K562 (cell line): ENCODE results near the gene SH3BGR. TPM values are rescaled to one million over a fixed set of nuclear protein-coding genes. Genes with fewer than 3 reads are reported as not detected.

ENCODE experiments used
- CXXC5 ChIP-seq: fragments of 250-450 bp; sonication (Bioruptor Pico); IDR thresholded peaks from 2 replicates; pipeline ENCODE4 v1.8.0; 2022; ENCODE audit warnings: inconsistent platforms, mild to moderate bottlenecking, moderate library complexity
- EZH2 ChIP-seq: IDR thresholded peaks from 2 replicates; pipeline ENCODE4 v1.6.1; 2012; ENCODE audit warnings: low read depth, mild to moderate bottlenecking, inconsistent platforms, low read length, borderline replicate concordance
- FOXP1 ChIP-seq: sonication (generic); formaldehyde crosslinking; IDR thresholded peaks from 2 replicates; pipeline ENCODE4 v1.8.0; 2022; ENCODE audit warnings: mild to moderate bottlenecking, missing genetic modification reagents
- HIVEP1 ChIP-seq: fragments of 250-450 bp; sonication (Bioruptor Pico); IDR thresholded peaks from 2 replicates; pipeline ENCODE4 v1.4.0; 2020; ENCODE audit warnings: mild to moderate bottlenecking
- HSF4 ChIP-seq: fragments of 250-450 bp; sonication (Bioruptor Pico); IDR thresholded peaks from 2 replicates; pipeline ENCODE4 v2.1.2; 2022; ENCODE audit warnings: mild to moderate bottlenecking, moderate library complexity, borderline replicate concordance
- LARP7 ChIP-seq: fragments of 450-650 bp; IDR thresholded peaks from 2 replicates; pipeline ENCODE4 v1.6.1; 2016
- NFXL1 ChIP-seq: fragments of 450-650 bp; formaldehyde crosslinking; IDR thresholded peaks from 2 replicates; pipeline ENCODE4 v1.4.0; 2021; ENCODE audit warnings: mild to moderate bottlenecking
- SREBF2 ChIP-seq: sonication (generic); formaldehyde crosslinking; IDR thresholded peaks from 2 replicates; pipeline ENCODE4 v1.4.0; 2020; ENCODE audit warnings: mild to moderate bottlenecking, missing genetic modification reagents
- TSC22D4 ChIP-seq: fragments of 450-650 bp; IDR thresholded peaks from 2 replicates; pipeline ENCODE4 v1.6.1; 2016; ENCODE audit warnings: missing genetic modification characterization, missing biosample characterization, control low read depth
- polyA plus RNA-seq, 8 experiments: library from polyadenylated mRNA; depleted of rRNA in 4 of 8; stranded (reverse) in 5 of 8; unstranded in 3 of 8; fragments of >200 nt; fragmentation: Nextera tagmentation in 2 of 8; fragmentation: Illumina TruSeq in 1 of 8; extraction: Ambion mirVana in 2 of 8; extraction: Trizol in 1 of 8; gene quantifications; 2 replicates each; pipeline versions ENCODE4 v1.2.1 to v1.2.3, GENCODE V29; 2011 to 2014; ENCODE audit warnings: inconsistent platforms in 1 of 8, missing spikeins in 1 of 8
- total RNA-seq, 7 experiments: library from RNA; depleted of rRNA in 6 of 7; stranded (reverse); fragments of >200 nt in 6 of 7; fragmentation: Illumina TruSeq in 2 of 7; extraction: Trizol in 2 of 7; gene quantifications; 2 replicates each; pipeline versions ENCODE4 v1.2.1 to v1.2.3, GENCODE V29; 2011 to 2021; ENCODE audit warnings: low replicate concordance in 1 of 7
- TF ChIP-seq, protein P1 (sequence below): fragments of 200-800 bp; sonication (Bioruptor generic); IDR thresholded peaks from 2 replicates; pipeline ENCODE4 v1.6.1; 2017; ENCODE audit warnings: missing genetic modification characterization, missing compliant biosample characterization
- TF ChIP-seq, protein P2 (sequence below): fragments of 450-650 bp; formaldehyde crosslinking; IDR thresholded peaks from 2 replicates; pipeline ENCODE4 v1.4.0; 2022; ENCODE audit warnings: missing genetic modification characterization
- TF ChIP-seq, protein P3 (sequence below): fragments of 250-450 bp; sonication (Bioruptor Pico); IDR thresholded peaks from 2 replicates; pipeline ENCODE4 v1.4.0; 2020; ENCODE audit warnings: mild to moderate bottlenecking, moderate library complexity, borderline replicate concordance

Gene SH3BGR
- total and polyA plus RNA-seq, 9 of the 15 experiments (the other 6 are each of a cell fraction or from before 2014, with no cell fraction given): 6.6 to 42.9 (median 25.6) TPM

DNA sequence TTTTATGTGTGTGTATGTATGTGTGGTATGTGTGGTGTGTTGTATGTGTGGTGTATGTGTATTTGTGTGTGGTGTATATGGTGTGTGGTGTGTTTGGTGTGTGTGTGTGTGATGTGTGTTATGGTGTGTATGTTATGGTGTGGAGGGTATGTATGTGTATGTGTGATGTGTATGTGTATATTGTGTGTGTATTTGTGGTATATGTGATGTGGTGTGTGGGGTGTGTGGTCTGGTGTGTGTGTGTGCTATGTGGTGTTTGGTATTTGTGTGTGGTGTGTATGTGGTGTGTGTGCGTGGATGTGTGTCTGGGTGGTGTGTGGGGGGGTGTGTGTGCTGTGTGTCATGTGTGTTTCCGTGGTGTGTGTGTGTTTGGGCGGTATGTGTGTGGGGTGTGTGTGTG, 59.3 kb downstream of the SH3BGR start (continued):
- TF ChIP-seq LARP7 (peak; percentile 70; the same call in 1 of the 2 replicates), CXXC5 (CRISPR knock-in tag) (no peak), SREBF2 (no peak), HSF4 (CRISPR knock-in tag) (no peak), HIVEP1 (CRISPR knock-in tag) (no peak), NFXL1 (CRISPR knock-in tag) (no peak), FOXP1 (no peak), EZH2 (no peak), TSC22D4 (tag) (peak; percentile 95; the same call in 1 of the 2 replicates)
- TF ChIP-seq, protein P1, sequence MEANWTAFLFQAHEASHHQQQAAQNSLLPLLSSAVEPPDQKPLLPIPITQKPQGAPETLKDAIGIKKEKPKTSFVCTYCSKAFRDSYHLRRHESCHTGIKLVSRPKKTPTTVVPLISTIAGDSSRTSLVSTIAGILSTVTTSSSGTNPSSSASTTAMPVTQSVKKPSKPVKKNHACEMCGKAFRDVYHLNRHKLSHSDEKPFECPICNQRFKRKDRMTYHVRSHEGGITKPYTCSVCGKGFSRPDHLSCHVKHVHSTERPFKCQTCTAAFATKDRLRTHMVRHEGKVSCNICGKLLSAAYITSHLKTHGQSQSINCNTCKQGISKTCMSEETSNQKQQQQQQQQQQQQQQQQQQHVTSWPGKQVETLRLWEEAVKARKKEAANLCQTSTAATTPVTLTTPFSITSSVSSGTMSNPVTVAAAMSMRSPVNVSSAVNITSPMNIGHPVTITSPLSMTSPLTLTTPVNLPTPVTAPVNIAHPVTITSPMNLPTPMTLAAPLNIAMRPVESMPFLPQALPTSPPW (CRISPR knock-in tag): no peak
- TF ChIP-seq, protein P2, sequence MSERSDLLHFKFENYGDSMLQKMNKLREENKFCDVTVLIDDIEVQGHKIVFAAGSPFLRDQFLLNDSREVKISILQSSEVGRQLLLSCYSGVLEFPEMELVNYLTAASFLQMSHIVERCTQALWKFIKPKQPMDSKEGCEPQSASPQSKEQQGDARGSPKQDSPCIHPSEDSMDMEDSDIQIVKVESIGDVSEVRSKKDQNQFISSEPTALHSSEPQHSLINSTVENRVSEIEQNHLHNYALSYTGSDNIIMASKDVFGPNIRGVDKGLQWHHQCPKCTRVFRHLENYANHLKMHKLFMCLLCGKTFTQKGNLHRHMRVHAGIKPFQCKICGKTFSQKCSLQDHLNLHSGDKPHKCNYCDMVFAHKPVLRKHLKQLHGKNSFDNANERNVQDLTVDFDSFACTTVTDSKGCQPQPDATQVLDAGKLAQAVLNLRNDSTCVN (CRISPR knock-in tag): 0 out of 2 replicates have a peak, but pooled peaks have one; percentile 82
- TF ChIP-seq, protein P3, sequence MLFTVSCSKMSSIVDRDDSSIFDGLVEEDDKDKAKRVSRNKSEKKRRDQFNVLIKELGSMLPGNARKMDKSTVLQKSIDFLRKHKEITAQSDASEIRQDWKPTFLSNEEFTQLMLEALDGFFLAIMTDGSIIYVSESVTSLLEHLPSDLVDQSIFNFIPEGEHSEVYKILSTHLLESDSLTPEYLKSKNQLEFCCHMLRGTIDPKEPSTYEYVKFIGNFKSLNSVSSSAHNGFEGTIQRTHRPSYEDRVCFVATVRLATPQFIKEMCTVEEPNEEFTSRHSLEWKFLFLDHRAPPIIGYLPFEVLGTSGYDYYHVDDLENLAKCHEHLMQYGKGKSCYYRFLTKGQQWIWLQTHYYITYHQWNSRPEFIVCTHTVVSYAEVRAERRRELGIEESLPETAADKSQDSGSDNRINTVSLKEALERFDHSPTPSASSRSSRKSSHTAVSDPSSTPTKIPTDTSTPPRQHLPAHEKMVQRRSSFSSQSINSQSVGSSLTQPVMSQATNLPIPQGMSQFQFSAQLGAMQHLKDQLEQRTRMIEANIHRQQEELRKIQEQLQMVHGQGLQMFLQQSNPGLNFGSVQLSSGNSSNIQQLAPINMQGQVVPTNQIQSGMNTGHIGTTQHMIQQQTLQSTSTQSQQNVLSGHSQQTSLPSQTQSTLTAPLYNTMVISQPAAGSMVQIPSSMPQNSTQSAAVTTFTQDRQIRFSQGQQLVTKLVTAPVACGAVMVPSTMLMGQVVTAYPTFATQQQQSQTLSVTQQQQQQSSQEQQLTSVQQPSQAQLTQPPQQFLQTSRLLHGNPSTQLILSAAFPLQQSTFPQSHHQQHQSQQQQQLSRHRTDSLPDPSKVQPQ (CRISPR knock-in tag): no peak
- TF ChIP-seq, all 486 proteins: peak for 13
